HepG2 (cell line): ENCODE results near the gene SLC44A5. TPM values are rescaled to one million over a fixed set of nuclear protein-coding genes. Genes with fewer than 3 reads are reported as not detected.

Source experiments
- ATAC-seq: fragments of 200-7000 bp; cut with Tn5 transposase; 3 replicates; pipeline ENCODE4 v1.9.1; 2020; ENCODE audit warnings: mild to moderate bottlenecking, moderate library complexity
- BruUV-seq: library from RNA; stranded (reverse); fragments of 400-500 nt; replicated peaks from 2 replicates; lab custom pipeline; 2021; lab: Mats Ljungman, UMichigan
- CTCF ChIA-PET: fragments of 300-600 bp; formaldehyde crosslinking; extraction: SDS; loops from one replicate; lab custom pipeline; 2021; ENCODE audit warnings: low total read pairs, inconsistent platforms, low intra/inter-chr PET ratio; lab: Yijun Ruan, JAX
- POLR2A ChIA-PET: fragments of 350-600 bp; sonication (Branson Sonifier 250); formaldehyde crosslinking; loops from one replicate; lab custom pipeline; 2020; ENCODE audit warnings: antibody characterized with exemption, inconsistent platforms; lab: Yijun Ruan, JAX
- DNase-seq: peaks from one replicate; pipeline ENCODE4 v3.0.0-alpha.2; 2015; ENCODE audit warnings: low spot score
- FAIRE-seq: peaks from 3 replicates; lab custom pipeline; 2011; peaks lifted over from hg19 to GRCh38; lab: Jason Lieb, UNC
- H2AFZ ChIP-seq: one replicate; pipeline ENCODE4 v1.6.1; 2011; ENCODE audit warnings: low read length, inconsistent platforms
- H3K27ac ChIP-seq: fragments of 300-600 bp; 3 replicates; pipeline ENCODE4 v1.8.0; 2011; ENCODE audit warnings: mixed run types, mild to moderate bottlenecking, mixed read lengths, low read length, inconsistent platforms; ENCODE audit not compliant: insufficient read depth; ENCODE audit errors: extremely low read length
- H3K27me3 ChIP-seq, 2 experiments: fragments of 200-600 bp in 1 of 2; 2 replicates in 1 of 2; 3 replicates in 1 of 2; pipeline versions ENCODE4 v1.6.0 to v1.8.0; 2011; ENCODE audit warnings: low read length in 2 of 2, mild to moderate bottlenecking in 2 of 2, moderate library complexity in 2 of 2, inconsistent platforms in 1 of 2; ENCODE audit not compliant: insufficient read depth in 2 of 2, control insufficient read depth in 1 of 2
- H3K36me3 ChIP-seq, 2 experiments: fragments of 200-600 bp in 1 of 2; replicated peaks in 1 of 2; 2 replicates in 1 of 2; 3 replicates in 1 of 2; pipeline versions ENCODE4 v1.5.1 to v1.8.0; 2011; ENCODE audit warnings: low read length in 2 of 2, inconsistent platforms in 1 of 2; ENCODE audit not compliant: insufficient read depth in 2 of 2, control insufficient read depth in 1 of 2
- H3K4me1 ChIP-seq: 2 replicates; pipeline ENCODE4 v1.5.1; 2012; ENCODE audit warnings: low read length, inconsistent platforms; ENCODE audit not compliant: insufficient read depth
- H3K4me2 ChIP-seq: 2 replicates; pipeline ENCODE4 v1.6.0; 2011; ENCODE audit warnings: low read depth, low read length, inconsistent platforms
- H3K4me3 ChIP-seq, 3 experiments: fragments of 200-600 bp in 1 of 3; sonication (generic), shearing (Covaris generic) in 1 of 3; replicated peaks in 1 of 3; 2 replicates each; pipeline ENCODE4 v1.5.1; 2011 to 2016; ENCODE audit warnings: low read length in 3 of 3, inconsistent platforms in 2 of 3, low read depth in 2 of 3, mild to moderate bottlenecking in 2 of 3, control low read depth in 1 of 3, mixed read lengths in 1 of 3; ENCODE audit not compliant: insufficient read depth in 1 of 3
- H3K79me2 ChIP-seq: one replicate; pipeline ENCODE4 v1.6.1; 2011; ENCODE audit warnings: low read length, inconsistent platforms; ENCODE audit not compliant: insufficient read depth
- H3K9ac ChIP-seq: 2 replicates; pipeline ENCODE4 v1.6.0; 2011; ENCODE audit warnings: mild to moderate bottlenecking, low read depth, low read length, inconsistent platforms; ENCODE audit not compliant: insufficient read depth
- H3K9me3 ChIP-seq: 2 replicates; pipeline ENCODE4 v1.5.1; 2012; ENCODE audit warnings: mild to moderate bottlenecking, low read length
- H4K20me1 ChIP-seq: 2 replicates; pipeline ENCODE4 v1.6.0; 2011; ENCODE audit warnings: inconsistent platforms, mild to moderate bottlenecking, low read length, moderate library complexity; ENCODE audit not compliant: insufficient read depth
- CAMTA2 ChIP-seq: sonication (generic); formaldehyde crosslinking; IDR thresholded peaks from 2 replicates; pipeline ENCODE4 v1.4.0; 2020; ENCODE audit warnings: mild to moderate bottlenecking, missing genetic modification reagents, borderline replicate concordance
- GATAD2A ChIP-seq: IDR thresholded peaks from 2 replicates; pipeline ENCODE4 v1.6.1; 2016
- KLF12 ChIP-seq: sonication (generic); formaldehyde crosslinking; IDR thresholded peaks from 2 replicates; pipeline ENCODE4 v1.4.0; 2020; ENCODE audit warnings: missing genetic modification reagents, borderline replicate concordance
- MIER3 ChIP-seq: IDR thresholded peaks from 2 replicates; pipeline ENCODE4 v1.6.1; 2016; ENCODE audit warnings: missing compliant biosample characterization, borderline replicate concordance
- PHF5A ChIP-seq: IDR thresholded peaks from one replicate; pipeline ENCODE4 v1.6.1; 2018; ENCODE audit warnings: low read depth, missing genetic modification reagents; ENCODE audit not compliant: unreplicated experiment
- PRDM15 ChIP-seq: sonication (generic); formaldehyde crosslinking; IDR thresholded peaks from 2 replicates; pipeline ENCODE4 v1.4.0; 2020; ENCODE audit warnings: missing genetic modification reagents
- SIN3B ChIP-seq: fragments of 150-350 bp; IDR thresholded peaks from 2 replicates; pipeline ENCODE4 v1.6.1; 2014; ENCODE audit warnings: low read length
- TARDBP ChIP-seq: sonication (generic); formaldehyde crosslinking; IDR thresholded peaks from 2 replicates; pipeline ENCODE4 v1.8.0; 2022; ENCODE audit warnings: mild to moderate bottlenecking, missing genetic modification reagents
- WIZ ChIP-seq: sonication (generic); formaldehyde crosslinking; IDR thresholded peaks from 2 replicates; pipeline ENCODE4 v1.5.1; 2020; ENCODE audit warnings: mild to moderate bottlenecking, missing genetic modification reagents
- ZFAT ChIP-seq: sonication (generic); formaldehyde crosslinking; conservative IDR thresholded peaks from 2 replicates; pipeline ENCODE4 v1.8.1; 2023; ENCODE audit warnings: missing genetic modification reagents, inconsistent platforms
- ZMYM3 ChIP-seq: sonication (generic); formaldehyde crosslinking; IDR thresholded peaks from 2 replicates; pipeline ENCODE4 v1.5.1; 2020; ENCODE audit warnings: mild to moderate bottlenecking, missing genetic modification reagents
- ZNF274 ChIP-seq: sonication (generic); formaldehyde crosslinking; IDR thresholded peaks from 2 replicates; pipeline ENCODE4 v1.5.1; 2020; ENCODE audit warnings: mild to moderate bottlenecking, missing genetic modification reagents
- ZNF292 ChIP-seq: sonication (generic); formaldehyde crosslinking; IDR thresholded peaks from 2 replicates; pipeline ENCODE4 v1.8.1; 2022; ENCODE audit warnings: mild to moderate bottlenecking, low read depth, missing genetic modification reagents, borderline replicate concordance
- ZNF530 ChIP-seq: sonication (generic); formaldehyde crosslinking; IDR thresholded peaks from 2 replicates; pipeline ENCODE4 v1.5.0; 2020; ENCODE audit warnings: low read depth, mild to moderate bottlenecking, missing genetic modification reagents
- WGBS: methylation state at CpG from one replicate; pipeline ENCODE4 v1.1.6; 2017; ENCODE audit warnings: low lambda C conversion rate; 5-methylcytosine and 5-hydroxymethylcytosine counted together
- in situ Hi-C: cut with HindIII; loops from 2 replicates; pipeline ENCODE4 v1.10.0; 2017; ENCODE audit warnings: low pct_unique_long_range_greater_than_20kb; ENCODE audit not compliant: extremely low pct_ligation_motif_present
- intact Hi-C: fragments of 100-400 bp; cut with micrococcal nuclease; formaldehyde crosslinking; loops from one replicate; pipeline ENCODE4 v1.10.0; 2022; ENCODE audit not compliant: unreplicated experiment
- polyA plus RNA-seq, 8 experiments: library from polyadenylated mRNA; depleted of rRNA in 3 of 8; stranded (reverse) in 7 of 8; unstranded in 1 of 8; fragments of >200 nt; fragmentation: Illumina TruSeq in 4 of 8; extraction: Trizol in 4 of 8; gene quantifications; 2 replicates each; pipeline versions ENCODE4 v1.2.1 to v1.2.3, GENCODE V29; 2011 to 2016; ENCODE audit warnings: low read depth in 4 of 8, missing spikeins in 1 of 8, mixed read lengths in 1 of 8; ENCODE audit not compliant: insufficient read depth in 1 of 8
- total RNA-seq, 5 experiments: library from RNA; depleted of rRNA; stranded (reverse); fragments of >200 nt; fragmentation: Illumina TruSeq; extraction: Trizol; gene quantifications; 2 replicates each; pipeline ENCODE4 v1.2.3, GENCODE V29; 2016; ENCODE audit warnings: low read depth in 1 of 5

Gene SLC44A5
- total and polyA plus RNA-seq, 2 of the 13 experiments (the other 11 are each of a cell fraction or from before 2014, with no cell fraction given) = 8.0 to 16.0 TPM

GRCh38 chr1:75539230-75540116, 71.4 kb downstream of the SLC44A5 start:
- CTCF ChIA-PET = no interaction called here
- H3K4me1 ChIP-seq = no peaks in the 10 kb centered on the region
- POLR2A ChIA-PET = no interaction called here
- no peak overlapping the region for H3K27ac ChIP-seq
- H3K4me2 ChIP-seq = no peak overlapping the region
- no peak for DNase-seq
- no peak overlapping the region for H3K4me3 ChIP-seq
- no peak overlapping the region for H2AFZ ChIP-seq
- no peaks in the 10 kb centered on the region for H3K27me3 ChIP-seq
- no peaks in the 10 kb centered on the region for H4K20me1 ChIP-seq
- ATAC-seq = no peak
- H3K9me3 ChIP-seq = no peaks in the 10 kb centered on the region
- TF ChIP-seq PRDM15 (CRISPR knock-in tag) (no peak), ZNF292 (CRISPR knock-in tag) (no peak), SIN3B (no peak), ZFAT (no peak), PHF5A (CRISPR knock-in tag) (no peak), ZMYM3 (CRISPR knock-in tag) (no peak), TARDBP (CRISPR knock-in tag) (no peak), GATAD2A (CRISPR knock-in tag) (no peak), ZNF530 (no peak), ZNF274 (CRISPR knock-in tag) (no peak), CAMTA2 (CRISPR knock-in tag) (no peak), KLF12 (CRISPR knock-in tag) (no peak), WIZ (CRISPR knock-in tag) (no peak), MIER3 (CRISPR knock-in tag) (no peak)
- in situ Hi-C loops (no loop called here), intact Hi-C loops (no loop called here)
- no peaks in the 10 kb centered on the region for H3K36me3 ChIP-seq
- 67% methylated on average over 6 of the region's 6 CpGs for WGBS
- BruUV-seq = no TSS peak
- H3K79me2 ChIP-seq = no peaks in the 10 kb centered on the region
- no peak overlapping the region for H3K9ac ChIP-seq
- FAIRE-seq = no peak
